Measurements from ENCODE around the gene EEF1A2.

EEF1A2 gene

DNA sequence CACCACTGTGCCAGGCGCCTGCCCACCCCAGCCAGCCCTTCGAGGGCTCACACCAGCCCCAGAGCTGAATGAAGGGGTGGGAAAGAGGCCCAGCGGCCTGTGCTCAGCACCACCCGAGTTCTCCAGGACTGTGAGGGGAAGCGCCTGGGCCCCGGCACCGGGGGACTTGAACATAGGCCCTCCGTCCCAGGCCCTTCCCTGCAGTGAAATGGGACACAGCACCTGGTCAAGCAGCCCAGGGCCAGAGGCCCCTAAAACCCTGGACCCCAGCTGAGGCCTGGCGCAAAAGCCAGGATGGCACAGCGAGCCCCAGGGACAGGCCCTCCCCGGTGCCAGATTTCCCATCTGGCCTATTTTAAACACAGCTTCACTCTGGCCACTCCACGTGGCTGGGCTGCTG is 30.5 kb downstream of the EEF1A2 start:
- TF ChIP-seq FOXP2 (optimal IDR thresholded peaks at IDR 0.05; ENCODE audit: borderline replicate concordance, extremely low read depth, extremely low read length, insufficient read depth) (no peak), POLR2AphosphoS5 (IDR thresholded peaks at IDR 0.05; ENCODE audit: low read depth, low read length) (no peak), SIN3A (IDR thresholded peaks at IDR 0.05; ENCODE audit: borderline replicate concordance, insufficient read depth, low read length) (no peak), TAF1 (IDR thresholded peaks at IDR 0.05; ENCODE audit: borderline replicate concordance, insufficient read depth, low read length) (no peak)
- TF ChIP-seq, protein P1, sequence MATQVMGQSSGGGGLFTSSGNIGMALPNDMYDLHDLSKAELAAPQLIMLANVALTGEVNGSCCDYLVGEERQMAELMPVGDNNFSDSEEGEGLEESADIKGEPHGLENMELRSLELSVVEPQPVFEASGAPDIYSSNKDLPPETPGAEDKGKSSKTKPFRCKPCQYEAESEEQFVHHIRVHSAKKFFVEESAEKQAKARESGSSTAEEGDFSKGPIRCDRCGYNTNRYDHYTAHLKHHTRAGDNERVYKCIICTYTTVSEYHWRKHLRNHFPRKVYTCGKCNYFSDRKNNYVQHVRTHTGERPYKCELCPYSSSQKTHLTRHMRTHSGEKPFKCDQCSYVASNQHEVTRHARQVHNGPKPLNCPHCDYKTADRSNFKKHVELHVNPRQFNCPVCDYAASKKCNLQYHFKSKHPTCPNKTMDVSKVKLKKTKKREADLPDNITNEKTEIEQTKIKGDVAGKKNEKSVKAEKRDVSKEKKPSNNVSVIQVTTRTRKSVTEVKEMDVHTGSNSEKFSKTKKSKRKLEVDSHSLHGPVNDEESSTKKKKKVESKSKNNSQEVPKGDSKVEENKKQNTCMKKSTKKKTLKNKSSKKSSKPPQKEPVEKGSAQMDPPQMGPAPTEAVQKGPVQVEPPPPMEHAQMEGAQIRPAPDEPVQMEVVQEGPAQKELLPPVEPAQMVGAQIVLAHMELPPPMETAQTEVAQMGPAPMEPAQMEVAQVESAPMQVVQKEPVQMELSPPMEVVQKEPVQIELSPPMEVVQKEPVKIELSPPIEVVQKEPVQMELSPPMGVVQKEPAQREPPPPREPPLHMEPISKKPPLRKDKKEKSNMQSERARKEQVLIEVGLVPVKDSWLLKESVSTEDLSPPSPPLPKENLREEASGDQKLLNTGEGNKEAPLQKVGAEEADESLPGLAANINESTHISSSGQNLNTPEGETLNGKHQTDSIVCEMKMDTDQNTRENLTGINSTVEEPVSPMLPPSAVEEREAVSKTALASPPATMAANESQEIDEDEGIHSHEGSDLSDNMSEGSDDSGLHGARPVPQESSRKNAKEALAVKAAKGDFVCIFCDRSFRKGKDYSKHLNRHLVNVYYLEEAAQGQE (IDR thresholded peaks at IDR 0.05; ENCODE audit: insufficient read depth in 1 of 2, low read depth in 2 of 2, low read length in 2 of 2) = no peak

- no peak for TF ChIP-seq SIN3A (IDR thresholded peaks at IDR 0.05; ENCODE audit: borderline replicate concordance, insufficient read depth, low read length)
- TF ChIP-seq TAF1 (IDR thresholded peaks at IDR 0.05; ENCODE audit: borderline replicate concordance, insufficient read depth, low read length) = no peak
- no peak for TF ChIP-seq POLR2AphosphoS5 (IDR thresholded peaks at IDR 0.05; ENCODE audit: low read depth, low read length)
- TF ChIP-seq, protein P1 (IDR thresholded peaks at IDR 0.05; ENCODE audit: insufficient read depth in 1 of 2, low read depth in 2 of 2, low read length in 2 of 2) = no peak
- no peak for TF ChIP-seq FOXP2 (optimal IDR thresholded peaks at IDR 0.05; ENCODE audit: borderline replicate concordance, extremely low read depth, extremely low read length, insufficient read depth)
Measured at GRCh38 chr20:63467294-63468083, 31.4 kb downstream of the EEF1A2 start.

DNA sequence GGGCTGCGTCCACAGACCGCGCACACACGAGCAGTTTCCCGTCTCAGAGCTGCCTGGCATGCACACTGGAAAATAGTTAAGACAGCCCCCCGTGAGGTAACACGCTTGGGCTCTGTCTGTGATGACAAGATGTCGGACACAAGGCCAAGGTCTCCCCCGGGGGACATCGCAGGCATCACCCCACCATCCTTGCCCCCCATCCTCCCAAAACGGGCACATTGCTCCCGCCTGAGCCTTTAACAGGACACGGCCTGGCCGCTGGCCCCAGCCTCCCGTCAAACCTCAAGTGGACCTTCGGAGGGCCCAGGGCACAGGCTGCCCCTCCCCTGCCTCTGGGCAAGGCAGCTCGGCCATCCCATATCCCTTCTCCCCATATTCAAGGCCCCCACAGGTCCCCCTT is 32.0 kb downstream of the EEF1A2 start:
- TF ChIP-seq POLR2AphosphoS5 (IDR thresholded peaks at IDR 0.05; ENCODE audit: low read depth, low read length) (no peak), FOXP2 (optimal IDR thresholded peaks at IDR 0.05; ENCODE audit: borderline replicate concordance, extremely low read depth, extremely low read length, insufficient read depth) (no peak), TAF1 (IDR thresholded peaks at IDR 0.05; ENCODE audit: borderline replicate concordance, insufficient read depth, low read length) (no peak), SIN3A (IDR thresholded peaks at IDR 0.05; ENCODE audit: borderline replicate concordance, insufficient read depth, low read length) (no peak)
- TF ChIP-seq, protein P1 (IDR thresholded peaks at IDR 0.05; ENCODE audit: insufficient read depth in 1 of 2, low read depth in 2 of 2, low read length in 2 of 2) = no peak

DNA sequence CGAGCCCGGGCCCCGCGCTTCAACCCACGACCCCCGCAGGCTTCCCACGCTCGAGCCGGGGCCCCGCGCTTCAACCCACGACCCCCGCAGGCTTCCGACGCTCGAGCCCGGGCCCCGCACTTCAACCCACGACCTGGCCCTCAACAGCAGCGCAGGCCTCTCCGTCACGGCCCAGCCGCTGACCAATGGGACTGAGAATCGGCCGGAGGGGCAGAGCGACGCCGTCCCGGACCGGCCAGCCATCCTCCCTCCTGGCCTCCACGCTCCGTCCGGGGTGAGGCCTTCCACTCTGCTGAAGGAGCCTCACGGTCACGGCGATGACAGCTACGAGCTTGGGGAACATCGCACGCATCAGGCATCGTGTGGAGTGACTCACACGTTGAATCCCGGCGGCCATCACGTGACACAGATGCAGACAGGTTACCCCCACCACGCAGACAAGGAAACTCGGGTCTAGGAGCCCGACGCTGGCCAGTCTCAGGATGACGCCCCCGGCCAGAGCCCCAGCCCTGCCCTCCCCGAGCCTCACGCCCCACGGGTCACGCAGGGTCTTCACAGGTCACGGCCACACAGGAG is 32.5 kb downstream of the EEF1A2 start:
- TF ChIP-seq TAF1 (IDR thresholded peaks at IDR 0.05; ENCODE audit: borderline replicate concordance, insufficient read depth, low read length) (no peak), POLR2AphosphoS5 (IDR thresholded peaks at IDR 0.05; ENCODE audit: low read depth, low read length) (no peak), SIN3A (IDR thresholded peaks at IDR 0.05; ENCODE audit: borderline replicate concordance, insufficient read depth, low read length) (no peak), FOXP2 (optimal IDR thresholded peaks at IDR 0.05; ENCODE audit: borderline replicate concordance, extremely low read depth, extremely low read length, insufficient read depth) (no peak)
- TF ChIP-seq, protein P1 (IDR thresholded peaks at IDR 0.05; ENCODE audit: insufficient read depth in 1 of 2, low read depth in 2 of 2, low read length in 2 of 2) = no peak
